Measurements from ENCODE around the gene RYR2. TPM values are rescaled to one million over a fixed set of nuclear protein-coding genes. Genes with fewer than 3 reads are reported as not detected.

The RYR2 gene
- total and polyA plus RNA-seq, 3 donors from 2014 or later: 5.4 to 9.5 (median 9.1) TPM

- no peak for DNase-seq
- H3K36me3 ChIP-seq (ENCODE audit: low read depth, missing control alignments): no peaks in the 10 kb centered on the region
- intact Hi-C loops (cut with DNase I; ENCODE audit: low total_unique reads): no loop called here
- no peak overlapping the region for H3K4me3 ChIP-seq
- no peak overlapping the region for H3K27ac ChIP-seq
- H3K27me3 ChIP-seq: no peaks in the 10 kb centered on the region
- no peaks in the 10 kb centered on the region for H3K4me1 ChIP-seq
- TF ChIP-seq, protein P1, sequence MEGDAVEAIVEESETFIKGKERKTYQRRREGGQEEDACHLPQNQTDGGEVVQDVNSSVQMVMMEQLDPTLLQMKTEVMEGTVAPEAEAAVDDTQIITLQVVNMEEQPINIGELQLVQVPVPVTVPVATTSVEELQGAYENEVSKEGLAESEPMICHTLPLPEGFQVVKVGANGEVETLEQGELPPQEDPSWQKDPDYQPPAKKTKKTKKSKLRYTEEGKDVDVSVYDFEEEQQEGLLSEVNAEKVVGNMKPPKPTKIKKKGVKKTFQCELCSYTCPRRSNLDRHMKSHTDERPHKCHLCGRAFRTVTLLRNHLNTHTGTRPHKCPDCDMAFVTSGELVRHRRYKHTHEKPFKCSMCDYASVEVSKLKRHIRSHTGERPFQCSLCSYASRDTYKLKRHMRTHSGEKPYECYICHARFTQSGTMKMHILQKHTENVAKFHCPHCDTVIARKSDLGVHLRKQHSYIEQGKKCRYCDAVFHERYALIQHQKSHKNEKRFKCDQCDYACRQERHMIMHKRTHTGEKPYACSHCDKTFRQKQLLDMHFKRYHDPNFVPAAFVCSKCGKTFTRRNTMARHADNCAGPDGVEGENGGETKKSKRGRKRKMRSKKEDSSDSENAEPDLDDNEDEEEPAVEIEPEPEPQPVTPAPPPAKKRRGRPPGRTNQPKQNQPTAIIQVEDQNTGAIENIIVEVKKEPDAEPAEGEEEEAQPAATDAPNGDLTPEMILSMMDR (IDR thresholded peaks at IDR 0.05): no peak
- TF ChIP-seq POLR2A (IDR thresholded peaks at IDR 0.05): no peak
- no peaks in the 10 kb centered on the region for H3K9me3 ChIP-seq
- WGBS, 2 donors: 87 to 90% methylated on average over 5 of the region's 5 CpGs
Observed at GRCh38 chr1:237664348-237664747, 622.4 kb downstream of the RYR2 start.

DNA sequence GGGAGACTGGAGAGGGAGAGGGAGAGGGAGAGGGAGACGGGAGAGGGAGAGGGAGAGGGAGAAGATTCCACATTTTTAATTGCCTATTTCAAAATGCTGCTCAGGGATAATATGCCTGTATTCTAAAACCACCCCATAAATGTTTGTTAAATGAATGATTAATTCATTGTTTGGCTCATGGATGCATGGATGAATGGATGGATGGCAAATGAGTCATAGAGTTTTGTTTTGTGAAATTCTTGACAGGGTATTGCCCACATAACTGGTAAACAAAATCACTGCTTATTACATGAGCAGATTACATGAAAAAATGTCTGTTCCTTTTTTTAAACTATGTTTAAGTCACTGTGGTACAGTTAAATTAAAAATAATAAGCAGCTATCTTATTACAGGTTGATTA, 628.3 kb downstream of the RYR2 start:
- Histone ChIP-seq H3K4me3 (no peak overlapping the region), H3K9me3 (no peaks in the 10 kb centered on the region), H3K36me3 (ENCODE audit: low read depth, missing control alignments) (no peaks in the 10 kb centered on the region), H3K4me1 (no peaks in the 10 kb centered on the region), H3K27ac (no peak overlapping the region), H3K27me3 (no peaks in the 10 kb centered on the region)
- 80 to 90% methylated on average over 1 of the region's 1 CpG for WGBS, 2 donors
- no peak for TF ChIP-seq POLR2A (IDR thresholded peaks at IDR 0.05)
- TF ChIP-seq, protein P1 (IDR thresholded peaks at IDR 0.05): no peak
- DNase-seq: no peak
- intact Hi-C loops (cut with DNase I; ENCODE audit: low total_unique reads): no loop called here

DNA sequence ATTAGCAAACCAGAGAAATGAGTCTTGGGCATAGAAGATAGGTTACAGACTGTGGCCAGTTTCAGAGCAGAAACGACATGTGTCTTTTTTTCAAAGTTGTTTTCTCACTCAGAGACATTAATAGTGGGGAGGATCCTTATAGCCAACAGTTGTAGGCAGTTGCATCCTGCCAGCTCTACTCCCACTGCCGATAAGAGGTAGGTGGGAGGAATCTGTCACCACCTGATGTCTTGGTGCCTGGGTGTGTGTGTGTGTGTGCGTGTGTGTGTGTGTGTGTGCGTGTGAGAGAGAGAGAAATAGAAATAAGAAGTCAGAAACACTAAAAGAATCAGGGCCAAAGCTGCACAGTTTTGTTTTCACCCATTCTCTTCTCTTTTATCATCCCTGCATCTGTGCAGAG, 629.3 kb downstream of the RYR2 start:
- H3K4me1 ChIP-seq: no peaks in the 10 kb centered on the region
- TF ChIP-seq, protein P1 (IDR thresholded peaks at IDR 0.05): no peak
- no peak for TF ChIP-seq POLR2A (IDR thresholded peaks at IDR 0.05)
- DNase-seq: peak; percentile 30
- H3K27me3 ChIP-seq: no peaks in the 10 kb centered on the region
- H3K27ac ChIP-seq: no peak overlapping the region
- WGBS, 2 donors: 30 to 44% methylated on average over 4 of the region's 4 CpGs
- H3K36me3 ChIP-seq (ENCODE audit: low read depth, missing control alignments): no peaks in the 10 kb centered on the region
- intact Hi-C loops (cut with DNase I; ENCODE audit: low total_unique reads): no loop called here
- H3K9me3 ChIP-seq: no peaks in the 10 kb centered on the region
- H3K4me3 ChIP-seq: no peak overlapping the region

DNA sequence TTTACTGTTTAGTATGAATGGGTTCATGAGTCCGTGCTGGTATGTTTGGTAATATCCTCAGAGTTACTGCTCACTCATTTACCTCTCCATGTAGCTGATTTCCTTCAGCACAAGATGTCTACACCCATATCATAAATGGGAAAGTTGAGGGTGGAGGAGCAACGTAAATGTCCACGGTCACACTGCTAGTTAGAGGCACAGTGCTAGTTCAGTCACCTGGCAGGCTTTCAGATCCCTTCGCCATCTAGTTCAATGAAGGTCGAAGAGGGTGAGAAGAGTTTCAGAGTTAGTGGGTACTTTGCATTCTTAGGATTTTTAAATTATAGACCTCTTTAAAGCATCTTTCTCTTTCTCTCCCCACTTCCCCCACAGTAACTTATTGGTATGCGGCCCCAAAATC, 630.0 kb downstream of the RYR2 start:
- Histone ChIP-seq H3K4me1 (no peaks in the 10 kb centered on the region), H3K27ac (no peak overlapping the region), H3K27me3 (no peaks in the 10 kb centered on the region), H3K4me3 (no peak overlapping the region), H3K36me3 (ENCODE audit: low read depth, missing control alignments) (no peaks in the 10 kb centered on the region), H3K9me3 (no peaks in the 10 kb centered on the region)
- TF ChIP-seq, protein P1 (IDR thresholded peaks at IDR 0.05): no peak
- no peak for TF ChIP-seq POLR2A (IDR thresholded peaks at IDR 0.05)
- no peak for DNase-seq
- intact Hi-C loops (cut with DNase I; ENCODE audit: low total_unique reads): no loop called here
- WGBS, 2 donors: 86% methylated on average over 6 of the region's 6 CpGs

- Histone ChIP-seq H3K27ac (no peak overlapping the region), H3K27me3 (no peaks in the 10 kb centered on the region), H3K36me3 (ENCODE audit: low read depth, missing control alignments) (no peaks in the 10 kb centered on the region), H3K9me3 (no peaks in the 10 kb centered on the region), H3K4me1 (no peaks in the 10 kb centered on the region), H3K4me3 (no peak overlapping the region)
- DNase-seq: no peak
- 75 to 77% methylated on average over 2 of the region's 2 CpGs for WGBS, 2 donors
- TF ChIP-seq POLR2A (IDR thresholded peaks at IDR 0.05): no peak
- TF ChIP-seq, protein P1 (IDR thresholded peaks at IDR 0.05): no peak
- intact Hi-C loops (cut with DNase I; ENCODE audit: low total_unique reads): no loop called here
Observed at GRCh38 chr1:237672748-237673147, 630.8 kb downstream of the RYR2 start.
